COLO668 (cell line): ENCODE measurements around the gene DDHD1.

Source experiments
- DNase-seq: peaks from one replicate; lab custom pipeline; 2025; ENCODE audit not compliant: unreplicated experiment; lab: John Stamatoyannopoulos, UW

DDHD1 gene

GRCh38 chr14:53035336-53036210 is 117.5 kb downstream of the DDHD1 start:
- no peak for DNase-seq

- DNase-seq, result no peak
These were observed 118.4 kb downstream of the DDHD1 start for GRCh38 chr14:53034688-53035230.

GRCh38 chr14:53034036-53034435 is 119.1 kb downstream of the DDHD1 start:
- DNase-seq, result no peak

GRCh38 chr14:53032838-53033390 is 120.2 kb downstream of the DDHD1 start:
- DNase-seq, result no peak

GRCh38 chr14:53032161-53032803 is 120.8 kb downstream of the DDHD1 start:
- DNase-seq, result no peak

GRCh38 chr14:53027562-53027961 is 125.6 kb downstream of the DDHD1 start:
- no peak for DNase-seq

- no peak for DNase-seq
These were observed 126.1 kb downstream of the DDHD1 start for GRCh38 chr14:53027041-53027440.

GRCh38 chr14:53023325-53023724 is 129.8 kb downstream of the DDHD1 start:
- DNase-seq, result no peak

- no peak for DNase-seq
These were observed 130.5 kb downstream of the DDHD1 start for GRCh38 chr14:53022593-53022992.

- no peak for DNase-seq
These were observed 132.8 kb downstream of the DDHD1 start for GRCh38 chr14:53020193-53020932.

- DNase-seq, result no peak
These were observed 133.7 kb downstream of the DDHD1 start for GRCh38 chr14:53019406-53019805.

- DNase-seq, result no peak
These were observed 135.3 kb downstream of the DDHD1 start for GRCh38 chr14:53017837-53018236.

GRCh38 chr14:53016919-53017318 is 136.2 kb downstream of the DDHD1 start:
- DNase-seq, result no peak

- DNase-seq, result no peak
These were observed 136.6 kb downstream of the DDHD1 start for GRCh38 chr14:53016491-53016890.

- no peak for DNase-seq
These were observed 142.1 kb downstream of the DDHD1 start for GRCh38 chr14:53011053-53011462.

GRCh38 chr14:53010193-53011040 is 142.7 kb downstream of the DDHD1 start:
- no peak for DNase-seq

GRCh38 chr14:53006931-53007562 is 146.1 kb downstream of the DDHD1 start:
- no peak for DNase-seq

GRCh38 chr14:53004976-53005375 is 148.1 kb downstream of the DDHD1 start:
- DNase-seq, result no peak

GRCh38 chr14:53003776-53004175 is 149.3 kb downstream of the DDHD1 start:
- no peak for DNase-seq

- DNase-seq, result no peak
These were observed 150.5 kb downstream of the DDHD1 start for GRCh38 chr14:53002576-53002975.
